HepG2 (cell line): ENCODE results near the gene COMT. TPM values are rescaled to one million over a fixed set of nuclear protein-coding genes. Genes with fewer than 3 reads are reported as not detected.

Source experiments
- CC2D1A ChIP-seq: sonication (generic); formaldehyde crosslinking; IDR thresholded peaks from 2 replicates; pipeline ENCODE4 v1.8.1; 2023; ENCODE audit warnings: mild to moderate bottlenecking, missing genetic modification reagents
- HDAC6 ChIP-seq: fragments of 200-600 bp; sonication (generic); IDR thresholded peaks from 2 replicates; pipeline ENCODE4 v1.7.0; 2017; ENCODE audit warnings: mild to moderate bottlenecking, antibody characterized with exemption, low read length, low read depth
- KLF11 ChIP-seq: IDR thresholded peaks from 2 replicates; pipeline ENCODE4 v1.6.1; 2016; ENCODE audit warnings: missing compliant biosample characterization
- MEIS1 ChIP-seq: sonication (generic); formaldehyde crosslinking; IDR thresholded peaks from 2 replicates; pipeline ENCODE4 v1.9.0; 2021; ENCODE audit warnings: mild to moderate bottlenecking, missing genetic modification reagents, moderate library complexity, borderline replicate concordance
- RBM22 ChIP-seq: fragments of 200-400 bp; formaldehyde crosslinking; optimal IDR thresholded peaks from 2 replicates; pipeline ENCODE3; 2017; ENCODE audit warnings: mild to moderate bottlenecking, low read length, moderate library complexity
- REST ChIP-seq, 2 experiments: IDR thresholded peaks; 2 replicates each; pipeline ENCODE4 v1.6.1; 2011 to 2012; ENCODE audit warnings: low read length in 2 of 2, borderline replicate concordance in 1 of 2, low read depth in 1 of 2, mild to moderate bottlenecking in 1 of 2, moderate library complexity in 1 of 2
- SNAI1 ChIP-seq: sonication (generic); formaldehyde crosslinking; IDR thresholded peaks from 2 replicates; pipeline ENCODE4 v1.5.0; 2020; ENCODE audit warnings: mild to moderate bottlenecking, missing genetic modification reagents, borderline replicate concordance
- SP1 ChIP-seq, 2 experiments: fragments of 450-650 bp in 1 of 2; sonication (generic) in 1 of 2; formaldehyde crosslinking in 1 of 2; IDR thresholded peaks; 2 replicates each; pipeline versions ENCODE4 v1.4.0 to v1.6.1; 2016 to 2020; ENCODE audit warnings: missing genetic modification reagents in 1 of 2
- TERF1 ChIP-seq: sonication (generic); formaldehyde crosslinking; IDR thresholded peaks from 2 replicates; pipeline ENCODE4 v1.8.0; 2022; ENCODE audit warnings: mild to moderate bottlenecking, missing genetic modification reagents, moderate library complexity
- TFAP4 ChIP-seq: sonication (generic); IDR thresholded peaks from 2 replicates; pipeline ENCODE4 v1.6.1; 2016; ENCODE audit warnings: low read depth, borderline replicate concordance
- ZBED4 ChIP-seq: sonication (generic); formaldehyde crosslinking; IDR thresholded peaks from 2 replicates; pipeline ENCODE4 v1.4.0; 2020; ENCODE audit warnings: missing genetic modification reagents, borderline replicate concordance
- ZBTB3 ChIP-seq: sonication (generic); formaldehyde crosslinking; IDR thresholded peaks from 2 replicates; pipeline ENCODE4 v1.4.0; 2020; ENCODE audit warnings: low read depth, mild to moderate bottlenecking, moderate library complexity, missing genetic modification reagents, borderline replicate concordance
- ZBTB43 ChIP-seq: sonication (generic); formaldehyde crosslinking; conservative IDR thresholded peaks from 2 replicates; pipeline ENCODE4 v1.4.0; 2020; ENCODE audit warnings: missing genetic modification reagents
- ZNF235 ChIP-seq: sonication (generic); formaldehyde crosslinking; IDR thresholded peaks from 2 replicates; pipeline ENCODE4 v1.8.1; 2023; ENCODE audit warnings: mild to moderate bottlenecking, missing genetic modification reagents, borderline replicate concordance
- ZNF543 ChIP-seq: sonication (generic); formaldehyde crosslinking; IDR thresholded peaks from 2 replicates; pipeline ENCODE4 v1.4.0; 2020; ENCODE audit warnings: mild to moderate bottlenecking, missing genetic modification reagents
- ZNF720 ChIP-seq: sonication (generic); formaldehyde crosslinking; IDR thresholded peaks from 2 replicates; pipeline ENCODE4 v1.4.0; 2020; ENCODE audit warnings: missing genetic modification reagents
- ZSCAN31 ChIP-seq: sonication (generic); formaldehyde crosslinking; IDR thresholded peaks from 2 replicates; pipeline ENCODE4 v1.5.0; 2020; ENCODE audit warnings: low read depth, mild to moderate bottlenecking, missing genetic modification reagents
- ZSCAN9 ChIP-seq: IDR thresholded peaks from 2 replicates; pipeline ENCODE4 v1.6.1; 2016; ENCODE audit warnings: borderline replicate concordance
- polyA plus RNA-seq, 8 experiments: library from polyadenylated mRNA; depleted of rRNA in 3 of 8; stranded (reverse) in 7 of 8; unstranded in 1 of 8; fragments of >200 nt; fragmentation: Illumina TruSeq in 4 of 8; extraction: Trizol in 4 of 8; gene quantifications; 2 replicates each; pipeline versions ENCODE4 v1.2.1 to v1.2.3, GENCODE V29; 2011 to 2016; ENCODE audit warnings: low read depth in 4 of 8, missing spikeins in 1 of 8, mixed read lengths in 1 of 8; ENCODE audit not compliant: insufficient read depth in 1 of 8
- total RNA-seq, 5 experiments: library from RNA; depleted of rRNA; stranded (reverse); fragments of >200 nt; fragmentation: Illumina TruSeq; extraction: Trizol; gene quantifications; 2 replicates each; pipeline ENCODE4 v1.2.3, GENCODE V29; 2016; ENCODE audit warnings: low read depth in 1 of 5

COMT gene
- total and polyA plus RNA-seq, 2 of the 13 experiments (the other 11 are each of a cell fraction or from before 2014, with no cell fraction given) = 156 to 162 TPM

GRCh38 chr22:19962246-19962908, 20.8 kb downstream of the COMT start (continued):
- TF ChIP-seq REST (IDR thresholded peaks at IDR 0.05; ENCODE audit: borderline replicate concordance in 1 of 2, low read depth in 1 of 2, low read length in 2 of 2) = no peak
- peak; percentile 15; the same call in 1 of the 2 replicates for TF ChIP-seq ZSCAN31
- TF ChIP-seq RBM22 = no peak
- TF ChIP-seq ZNF235 (CRISPR knock-in tag) = no peak
- no peak for TF ChIP-seq ZSCAN9 (CRISPR knock-in tag)
- no peak for TF ChIP-seq MEIS1 (CRISPR knock-in tag)
- no peak for TF ChIP-seq SNAI1 (CRISPR knock-in tag)
- TF ChIP-seq ZNF543 (CRISPR knock-in tag) = no peak
- no peak for TF ChIP-seq HDAC6
- no peak for TF ChIP-seq TERF1 (CRISPR knock-in tag)
- TF ChIP-seq KLF11 (CRISPR knock-in tag) = peak; percentile 47; the same call in 1 of the 2 replicates
- no peak for TF ChIP-seq ZBTB43 (CRISPR knock-in tag)
- TF ChIP-seq CC2D1A (CRISPR knock-in tag) = no peak
- TF ChIP-seq ZBTB3 (CRISPR knock-in tag) = no peak
- TF ChIP-seq ZBED4 (CRISPR knock-in tag) = no peak; the same call in 1 of the 2 replicates
- no peak for TF ChIP-seq ZNF720
- TF ChIP-seq TFAP4 = peak; percentile 74; the same call in 1 of the 2 replicates
- no peak for TF ChIP-seq SP1 (IDR thresholded peaks at IDR 0.05)
- TF ChIP-seq SP1 (CRISPR knock-in tag; IDR thresholded peaks at IDR 0.05) = peak; percentile 72
